PC-9 (cell line): ENCODE data around the gene KLK14. TPM values are rescaled to one million over a fixed set of nuclear protein-coding genes. Genes with fewer than 3 reads are reported as not detected.

ENCODE experiments used
- BruUV-seq: library from RNA; stranded (reverse); fragments of 400-500 nt; replicated peaks from 2 replicates; lab custom pipeline; 2021; lab: Mats Ljungman, UMichigan
- CTCF ChIA-PET: fragments of 300-600 bp; sonication (Branson Sonifier 250); formaldehyde crosslinking; loops from one replicate; lab custom pipeline; 2022; ENCODE audit warnings: antibody characterized with exemption; lab: Charles Lee
- POLR2A ChIA-PET: fragments of 300-600 bp; sonication (Branson Sonifier 250); formaldehyde crosslinking; loops from one replicate; lab custom pipeline; 2022; ENCODE audit warnings: antibody characterized with exemption; ENCODE audit not compliant: unreplicated experiment; lab: Charles Lee
- DNase-seq, 2 experiments: peaks; one replicate each; pipeline versions ENCODE4 v3.0.0 to v3.0.0-alpha.2; 2015 to 2022; ENCODE audit warnings: mixed read lengths in 1 of 2
- H2AFZ ChIP-seq: fragments of 200-600 bp; sonication (generic); 2 replicates; pipeline ENCODE4 v1.8.1; 2017; ENCODE audit warnings: antibody characterized with exemption
- H3F3A ChIP-seq: fragments of 200-600 bp; sonication (generic); 2 replicates; pipeline ENCODE4 v1.8.1; 2017; ENCODE audit warnings: antibody characterized with exemption, mild to moderate bottlenecking, low read depth; ENCODE audit not compliant: insufficient read depth
- H3K27ac ChIP-seq: fragments of 200-600 bp; sonication (generic); 2 replicates; pipeline ENCODE4 v1.6.1; 2016; ENCODE audit warnings: mixed run types
- H3K27me3 ChIP-seq: fragments of 200-600 bp; sonication (generic); 2 replicates; pipeline ENCODE4 v1.6.1; 2016; ENCODE audit warnings: low read depth, mixed run types; ENCODE audit not compliant: insufficient read depth
- H3K36me3 ChIP-seq: fragments of 200-600 bp; sonication (generic); 2 replicates; pipeline ENCODE4 v1.6.1; 2016; ENCODE audit warnings: low read depth, mixed run types
- H3K4me1 ChIP-seq: fragments of 200-600 bp; sonication (generic); replicated peaks from 2 replicates; pipeline ENCODE4 v1.6.1; 2016; ENCODE audit warnings: mixed run types; ENCODE audit not compliant: insufficient read depth
- H3K4me2 ChIP-seq: fragments of 200-600 bp; sonication (generic); 2 replicates; pipeline ENCODE4 v1.6.1; 2017; ENCODE audit warnings: mixed run types
- H3K4me3 ChIP-seq: fragments of 200-600 bp; sonication (generic); 2 replicates; pipeline ENCODE4 v1.6.1; 2016; ENCODE audit warnings: mixed run types
- H3K79me2 ChIP-seq: fragments of 200-600 bp; sonication (generic); 2 replicates; pipeline ENCODE4 v1.6.1; 2017; ENCODE audit warnings: low read depth, mixed run types
- H3K9me2 ChIP-seq: fragments of 200-600 bp; sonication (generic); 2 replicates; pipeline ENCODE4 v1.8.1; 2017; ENCODE audit warnings: mild to moderate bottlenecking; ENCODE audit not compliant: insufficient read depth
- H3K9me3 ChIP-seq: fragments of 200-600 bp; sonication (generic); 2 replicates; pipeline ENCODE4 v1.8.1; 2016; ENCODE audit warnings: low read depth; ENCODE audit not compliant: insufficient read depth
- H4K20me1 ChIP-seq: fragments of 200-600 bp; sonication (generic); 2 replicates; pipeline ENCODE4 v1.8.1; 2017; ENCODE audit not compliant: insufficient read depth
- CTCF ChIP-seq: fragments of 200-600 bp; sonication (generic); conservative IDR thresholded peaks from 2 replicates; pipeline ENCODE4 v1.6.1; 2017; ENCODE audit warnings: mixed run types, antibody characterized with exemption, mild to moderate bottlenecking, moderate library complexity
- EZH2 ChIP-seq: fragments of 200-600 bp; sonication (generic); IDR thresholded peaks from 2 replicates; pipeline ENCODE4 v1.8.0; 2017; ENCODE audit warnings: antibody characterized with exemption, low read depth
- intact Hi-C: fragments of 100-400 bp; cut with micrococcal nuclease; formaldehyde crosslinking; loops from one replicate; pipeline ENCODE4 v1.10.0; 2022; ENCODE audit not compliant: unreplicated experiment
- total RNA-seq: library from RNA; stranded (reverse); gene quantifications from 2 replicates; pipeline ENCODE4 v1.2.3, GENCODE V29; 2021

KLK14 gene
- total RNA-seq, 1 experiment from 2014 or later = 0.57 TPM

- H3K4me1 ChIP-seq = no peaks in the 10 kb centered on the region
- no peaks in the 10 kb centered on the region for H3K36me3 ChIP-seq
- no peak overlapping the region for H3K4me2 ChIP-seq
- no peak overlapping the region for H3K4me3 ChIP-seq
- H3K79me2 ChIP-seq = no peaks in the 10 kb centered on the region
- no peaks in the 10 kb centered on the region for H3K9me2 ChIP-seq
- intact Hi-C loops = no loop called here
- DNase-seq = no peak
- no peak overlapping the region for H2AFZ ChIP-seq
- CTCF ChIA-PET = no interaction called here
- peaks cover 84% of the 10 kb centered on the region for H3K27me3 ChIP-seq
- no peak for TF ChIP-seq EZH2
- no peak for TF ChIP-seq CTCF
- H4K20me1 ChIP-seq = no peaks in the 10 kb centered on the region
- no peak overlapping the region for H3K27ac ChIP-seq
- POLR2A ChIA-PET = no interaction called here
- no peaks in the 10 kb centered on the region for H3F3A ChIP-seq
- no peaks in the 10 kb centered on the region for H3K9me3 ChIP-seq
- no TSS peak for BruUV-seq
Measured at GRCh38 chr19:51055866-51056265, 26.8 kb downstream of the KLK14 start.

- peaks cover 55% of the 10 kb centered on the region for H3K27me3 ChIP-seq
- CTCF ChIA-PET = no interaction called here
- no peaks in the 10 kb centered on the region for H3K9me2 ChIP-seq
- POLR2A ChIA-PET = interaction anchor here (0.6 to 0.9 kb wide), 3 partner anchors 26 to 46 kb away, joined by 3 read pairs; partner anchors contain the start of gene KLK8
- H3K36me3 ChIP-seq = no peaks in the 10 kb centered on the region
- H3K4me3 ChIP-seq = no peak overlapping the region
- no peak overlapping the region for H3K27ac ChIP-seq
- H3K79me2 ChIP-seq = no peaks in the 10 kb centered on the region
- no TSS peak for BruUV-seq
- H3K4me2 ChIP-seq = no peak overlapping the region
- H3K9me3 ChIP-seq = no peaks in the 10 kb centered on the region; the same call in 1 of the 2 replicates
- no peak for DNase-seq
- no peak overlapping the region for H2AFZ ChIP-seq
- H3F3A ChIP-seq = 0 out of 2 replicates have a peak, but pooled peaks cover 3% of the 10 kb centered on the region
- intact Hi-C loops = no loop called here
- TF ChIP-seq CTCF = no peak
- TF ChIP-seq EZH2 = no peak
- no peaks in the 10 kb centered on the region for H4K20me1 ChIP-seq
- no peaks in the 10 kb centered on the region for H3K4me1 ChIP-seq
Measured at GRCh38 chr19:51047031-51047335, 35.7 kb downstream of the KLK14 start.

GRCh38 chr19:51044327-51044726, 38.4 kb downstream of the KLK14 start:
- no TSS peak for BruUV-seq

More at GRCh38 chr19:51044327-51044726, 38.4 kb downstream of the KLK14 start:
- Histone ChIP-seq H3K9me2 (no peaks in the 10 kb centered on the region), H3K4me3 (no peak overlapping the region), H4K20me1 (no peaks in the 10 kb centered on the region), H2AFZ (no peak overlapping the region), H3K27me3 (peaks cover 43% of the 10 kb centered on the region), H3K27ac (no peak overlapping the region), H3K79me2 (no peaks in the 10 kb centered on the region), H3K36me3 (no peaks in the 10 kb centered on the region), H3K4me1 (no peaks in the 10 kb centered on the region), H3K9me3 (no peaks in the 10 kb centered on the region), H3K4me2 (no peak overlapping the region), H3F3A (0 out of 2 replicates have a peak, but pooled peaks cover 3% of the 10 kb centered on the region)
- DNase-seq = no peak
- intact Hi-C loops = no loop called here
- ChIA-PET CTCF (no interaction called here), POLR2A (no interaction called here)
- no peak for TF ChIP-seq EZH2
- TF ChIP-seq CTCF = no peak
